Measurements from ENCODE around the gene SGF29.

DNA sequence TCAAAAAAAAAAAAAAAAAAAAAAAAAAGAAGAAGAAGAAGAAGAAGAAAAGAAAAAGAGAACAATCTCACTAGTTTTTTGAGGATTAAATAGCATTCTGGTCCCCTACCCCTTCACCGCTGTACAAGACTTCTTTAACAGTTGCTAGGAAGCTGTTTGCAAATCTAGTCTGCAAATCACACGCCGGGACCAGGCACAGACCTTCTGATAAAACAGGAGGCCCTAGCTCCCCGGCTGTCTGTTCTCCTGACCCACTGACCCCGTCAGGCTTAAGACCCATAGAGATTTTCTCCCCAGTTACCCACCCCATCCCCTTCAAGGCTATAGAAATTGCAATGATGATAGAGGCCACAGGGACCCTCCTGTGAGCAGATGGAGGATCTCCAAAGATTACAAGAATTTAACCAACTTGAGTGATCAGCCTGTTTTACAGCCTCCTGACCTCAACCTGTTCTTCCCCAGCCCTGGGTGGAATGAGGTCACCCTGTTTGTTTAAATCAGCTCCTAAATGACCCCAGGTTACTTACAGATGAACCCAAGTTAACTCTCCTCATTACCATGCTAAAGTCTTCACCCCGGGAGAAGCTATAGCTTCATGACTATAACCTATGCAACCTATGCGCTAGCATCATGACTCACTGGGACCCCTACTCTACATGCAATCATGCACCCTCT, 67.9 kb downstream of the SGF29 start:
- no peak for TF ChIP-seq CTCF (IDR thresholded peaks at IDR 0.05)
- no peak for TF ChIP-seq POLR2A (IDR thresholded peaks at IDR 0.05)
- TF ChIP-seq EP300 (IDR thresholded peaks at IDR 0.05), result no peak

Measured in ovary (tissue), 3 donors.